ENCODE results near the gene TMEM109. TPM values are rescaled to one million over a fixed set of nuclear protein-coding genes. Genes with fewer than 3 reads are reported as not detected.

Gene TMEM109
- total and polyA plus RNA-seq, 2 of the 13 experiments (the other 11 are each of a cell fraction or from before 2014, with no cell fraction given) = 7.7 to 18.0 TPM

- TF ChIP-seq ZNF430 (CRISPR knock-in tag; IDR thresholded peaks at IDR 0.05) (no peak), SRSF1 (optimal IDR thresholded peaks at IDR 0.05; ENCODE audit: low read depth, low read length) (peak; percentile 44), ISL2 (CRISPR knock-in tag; IDR thresholded peaks at IDR 0.05) (peak; percentile 41; the same call in 1 of the 2 replicates), TCF7L2 (IDR thresholded peaks at IDR 0.05; ENCODE audit: low read depth, low read length) (no peak), MYC (CRISPR knock-in tag; IDR thresholded peaks at IDR 0.05; ENCODE audit: borderline replicate concordance) (peak; percentile 97), ZNF253 (CRISPR knock-in tag; IDR thresholded peaks at IDR 0.05; ENCODE audit: borderline replicate concordance) (no peak), ZNF230 (CRISPR knock-in tag; IDR thresholded peaks at IDR 0.05) (no peak), TRIM24 (CRISPR knock-in tag; IDR thresholded peaks at IDR 0.05) (no peak), GPN1 (CRISPR knock-in tag; IDR thresholded peaks at IDR 0.05; ENCODE audit: borderline replicate concordance) (0 out of 2 replicates have a peak, but pooled peaks have one; percentile 22), ZNF816 (CRISPR knock-in tag; IDR thresholded peaks at IDR 0.05; ENCODE audit: borderline replicate concordance) (peak; percentile 44; the same call in 1 of the 2 replicates), ZFP62 (CRISPR knock-in tag; IDR thresholded peaks at IDR 0.05) (no peak), ZNF101 (CRISPR knock-in tag; IDR thresholded peaks at IDR 0.05; ENCODE audit: borderline replicate concordance, low read depth) (no peak), POGZ (CRISPR knock-in tag; IDR thresholded peaks at IDR 0.05) (no peak), ZSCAN9 (CRISPR knock-in tag; IDR thresholded peaks at IDR 0.05; ENCODE audit: borderline replicate concordance) (no peak), ZBTB40 (IDR thresholded peaks at IDR 0.05) (no peak), ZBTB40 (CRISPR knock-in tag; IDR thresholded peaks at IDR 0.05) (0 out of 2 replicates have a peak, but pooled peaks have one; percentile 27), ZNF326 (CRISPR knock-in tag; IDR thresholded peaks at IDR 0.05; ENCODE audit: borderline replicate concordance) (no peak), IRF1 (CRISPR knock-in tag; IDR thresholded peaks at IDR 0.05; ENCODE audit: low read depth) (no peak), ATRX (CRISPR knock-in tag; IDR thresholded peaks at IDR 0.05; ENCODE audit: borderline replicate concordance) (no peak), GABPB1 (CRISPR knock-in tag; IDR thresholded peaks at IDR 0.05) (peak; percentile 67), ZZZ3 (CRISPR knock-in tag; IDR thresholded peaks at IDR 0.05; ENCODE audit: borderline replicate concordance) (no peak)
These were observed 10.3 kb downstream of the TMEM109 start, which contains the start of gene TMEM132A (continued) for GRCh38 chr11:60924110-60924905.
